ENCODE data around the gene ADAR. TPM values are rescaled to one million over a fixed set of nuclear protein-coding genes. Genes with fewer than 3 reads are reported as not detected.

ADAR gene
- total and polyA plus RNA-seq, 2 of the 4 experiments (the other 2 are of a cell fraction) = 70.9 to 131 TPM

- H3K18ac ChIP-seq (ENCODE audit: low read depth, low read length) = no peak overlapping the region
- dilution Hi-C loops (cut with HindIII; ENCODE audit: low sequenced_read_pairs, unreplicated experiment) = no loop called here
- H3K9me1 ChIP-seq (ENCODE audit: insufficient read depth, low read length) = no peaks in the 10 kb centered on the region
- peaks cover 3% of the 10 kb centered on the region for H3K9me3 ChIP-seq (ENCODE audit: control insufficient read depth, insufficient read depth, low read length)
- intact Hi-C loops (cut with micrococcal nuclease) = no loop called here
- H4K8ac ChIP-seq (ENCODE audit: low read depth in 2 of 2, low read length in 2 of 2) = no peak overlapping the region
- no peak overlapping the region for H3K9ac ChIP-seq (ENCODE audit: low read depth, low read length)
- no peaks in the 10 kb centered on the region for H3K79me1 ChIP-seq (ENCODE audit: low read depth in 1 of 2, low read length in 2 of 2)
- H3K36me3 ChIP-seq (ENCODE audit: control insufficient read depth, insufficient read depth, low read length) = no peaks in the 10 kb centered on the region
- no peak overlapping the region for H2BK5ac ChIP-seq (ENCODE audit: low read depth, low read length, poor library complexity, severe bottlenecking)
- BruUV-seq (replicated peaks) = no TSS peak
- no peak overlapping the region for H2BK15ac ChIP-seq (ENCODE audit: low read depth, low read length)
- no peak overlapping the region for H3K56ac ChIP-seq (ENCODE audit: extremely low read depth, insufficient read depth, low read length)
- TF ChIP-seq CEBPB (IDR thresholded peaks at IDR 0.05; ENCODE audit: low read depth, low read length) (no peak), CHD1 (IDR thresholded peaks at IDR 0.05; ENCODE audit: low read depth, low read length) (no peak), MAFK (IDR thresholded peaks at IDR 0.05; ENCODE audit: low read depth, low read length) (no peak), MXI1 (IDR thresholded peaks at IDR 0.05; ENCODE audit: borderline replicate concordance, low read depth, low read length) (no peak), FOS (IDR thresholded peaks at IDR 0.05; ENCODE audit: low read depth, low read length) (no peak), CTCF (conservative IDR thresholded peaks at IDR 0.05; ENCODE audit: low read depth, low read length) (no peak), USF2 (IDR thresholded peaks at IDR 0.05; ENCODE audit: low read depth, low read length) (no peak), RCOR1 (IDR thresholded peaks at IDR 0.05; ENCODE audit: insufficient replicate concordance, low read length) (no peak), SMC3 (IDR thresholded peaks at IDR 0.05; ENCODE audit: low read depth, low read length) (no peak), MAZ (IDR thresholded peaks at IDR 0.05; ENCODE audit: borderline replicate concordance, low read depth, low read length) (no peak), RAD21 (IDR thresholded peaks at IDR 0.05; ENCODE audit: low read length) (no peak), POLR2A (IDR thresholded peaks at IDR 0.05; ENCODE audit: low read depth, low read length) (no peak), NFE2L2 (IDR thresholded peaks at IDR 0.05; ENCODE audit: low read depth, low read length) (no peak), BHLHE40 (IDR thresholded peaks at IDR 0.05; ENCODE audit: low read depth, low read length) (no peak), RFX5 (IDR thresholded peaks at IDR 0.05; ENCODE audit: low read depth, low read length) (no peak)
- TF ChIP-seq, protein P1, sequence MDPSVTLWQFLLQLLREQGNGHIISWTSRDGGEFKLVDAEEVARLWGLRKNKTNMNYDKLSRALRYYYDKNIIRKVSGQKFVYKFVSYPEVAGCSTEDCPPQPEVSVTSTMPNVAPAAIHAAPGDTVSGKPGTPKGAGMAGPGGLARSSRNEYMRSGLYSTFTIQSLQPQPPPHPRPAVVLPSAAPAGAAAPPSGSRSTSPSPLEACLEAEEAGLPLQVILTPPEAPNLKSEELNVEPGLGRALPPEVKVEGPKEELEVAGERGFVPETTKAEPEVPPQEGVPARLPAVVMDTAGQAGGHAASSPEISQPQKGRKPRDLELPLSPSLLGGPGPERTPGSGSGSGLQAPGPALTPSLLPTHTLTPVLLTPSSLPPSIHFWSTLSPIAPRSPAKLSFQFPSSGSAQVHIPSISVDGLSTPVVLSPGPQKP (IDR thresholded peaks at IDR 0.05; ENCODE audit: borderline replicate concordance, low read depth, low read length) = no peak
- ChIA-PET CTCF (no interaction called here), POLR2A (ENCODE audit: unreplicated experiment) (no interaction called here)
- ATAC-seq (ENCODE audit: low read depth) = no peak
- H2AFZ ChIP-seq (replicated peaks; ENCODE audit: low read length, poor library complexity) = no peak overlapping the region
- in situ Hi-C loops (cut with MboI; ENCODE audit: low sequenced_read_pairs) = no loop called here
- H3K27me3 ChIP-seq (ENCODE audit: control insufficient read depth, insufficient read depth, low read length) = peaks cover 56% of the 10 kb centered on the region
- no peak for DNase-seq
- no peak overlapping the region for H3K14ac ChIP-seq (replicated peaks; ENCODE audit: low read depth, low read length)
- no peak overlapping the region for H2BK120ac ChIP-seq (ENCODE audit: low read depth, low read length)
- no peak overlapping the region for H4K91ac ChIP-seq (ENCODE audit: insufficient read depth, low read depth, low read length)
- H4K5ac ChIP-seq (ENCODE audit: low read depth, low read length) = no peak overlapping the region
- H3K27ac ChIP-seq (ENCODE audit: insufficient read depth, low read length) = no peak overlapping the region
- no peak overlapping the region for H2AK9ac ChIP-seq (replicated peaks; ENCODE audit: low read depth, low read length, poor library complexity)
- no peak overlapping the region for H3K4me3 ChIP-seq (ENCODE audit: insufficient read depth, low read depth, low read length)
- no peak overlapping the region for H3K23ac ChIP-seq (ENCODE audit: low read depth, low read length)
- no peak overlapping the region for H3K4me2 ChIP-seq (ENCODE audit: low read depth, low read length)
- no peaks in the 10 kb centered on the region for H3K4me1 ChIP-seq (ENCODE audit: control insufficient read depth, insufficient read depth, low read length)
- no CpG with 5 or more reads among the region's 7 CpGs for WGBS, 2 experiments (ENCODE audit: extremely low coverage in 2 of 2, insufficient read length in 1 of 2)
- H2AK5ac ChIP-seq (ENCODE audit: low read depth, low read length) = no peak overlapping the region
- H4K20me1 ChIP-seq (ENCODE audit: insufficient read depth, low read length) = no peaks in the 10 kb centered on the region
- H2BK20ac ChIP-seq (ENCODE audit: low read depth, low read length) = no peak overlapping the region
- no peak overlapping the region for H3K4ac ChIP-seq (ENCODE audit: low read depth, low read length)
Observed at GRCh38 chr1:154536570-154536969, 71.4 kb downstream of the ADAR start.
